ENCODE data around the gene DOK7. TPM values are rescaled to one million over a fixed set of nuclear protein-coding genes. Genes with fewer than 3 reads are reported as not detected.

DOK7 gene
- total RNA-seq, 2 donors from 2014 or later: 0.80 to 1.5 TPM

GRCh38 chr4:3423952-3424351 is 39.2 kb upstream of the DOK7 start:
- no peak overlapping the region for H3K9ac ChIP-seq (ENCODE audit: low read depth in 2 of 2, low read length in 2 of 2)
- H3K4me1 ChIP-seq: no peaks in the 10 kb centered on the region
- H3K27me3 ChIP-seq: no peaks in the 10 kb centered on the region
- no peaks in the 10 kb centered on the region for H3K36me3 ChIP-seq
- DNase-seq: no peak
- no peak overlapping the region for H3K4me3 ChIP-seq
- no peaks in the 10 kb centered on the region for H3K9me3 ChIP-seq
- intact Hi-C loops (cut with DNase I): no loop called here
- no peak for TF ChIP-seq CTCF (IDR thresholded peaks at IDR 0.05)
- no peak overlapping the region for H3K27ac ChIP-seq

- DNase-seq: no peak
- no peak overlapping the region for H3K9ac ChIP-seq (ENCODE audit: low read depth in 2 of 2, low read length in 2 of 2)
- H3K4me1 ChIP-seq: no peaks in the 10 kb centered on the region
- H3K36me3 ChIP-seq: no peaks in the 10 kb centered on the region
- H3K9me3 ChIP-seq: no peaks in the 10 kb centered on the region
- no peak overlapping the region for H3K4me3 ChIP-seq
- H3K27me3 ChIP-seq: no peaks in the 10 kb centered on the region
- intact Hi-C loops (cut with DNase I): no loop called here
- TF ChIP-seq CTCF (IDR thresholded peaks at IDR 0.05): no peak
- H3K27ac ChIP-seq: no peak overlapping the region
These were observed 38.5 kb upstream of the DOK7 start for GRCh38 chr4:3424522-3425095.

- DNase-seq: no peak
- Histone ChIP-seq H3K4me1 (no peaks in the 10 kb centered on the region), H3K4me3 (no peak overlapping the region), H3K36me3 (no peaks in the 10 kb centered on the region), H3K9ac (ENCODE audit: low read depth in 2 of 2, low read length in 2 of 2) (no peak overlapping the region), H3K9me3 (no peaks in the 10 kb centered on the region), H3K27ac (no peak overlapping the region), H3K27me3 (no peaks in the 10 kb centered on the region)
- intact Hi-C loops (cut with DNase I): no loop called here
- no peak for TF ChIP-seq CTCF (IDR thresholded peaks at IDR 0.05)
These were observed 36.5 kb upstream of the DOK7 start for GRCh38 chr4:3426465-3427133.

- Histone ChIP-seq H3K36me3 (no peaks in the 10 kb centered on the region), H3K27me3 (no peaks in the 10 kb centered on the region)
These were observed 36.0 kb upstream of the DOK7 start for GRCh38 chr4:3427134-3427476.

GRCh38 chr4:3427706-3428446 is 35.2 kb upstream of the DOK7 start:
- intact Hi-C loops (cut with DNase I): no loop called here
- Histone ChIP-seq H3K27ac (no peak overlapping the region), H3K9me3 (no peaks in the 10 kb centered on the region), H3K36me3 (no peaks in the 10 kb centered on the region), H3K9ac (ENCODE audit: low read depth in 2 of 2, low read length in 2 of 2) (no peak overlapping the region), H3K4me1 (no peaks in the 10 kb centered on the region), H3K4me3 (no peak overlapping the region), H3K27me3 (no peaks in the 10 kb centered on the region)
- TF ChIP-seq CTCF (IDR thresholded peaks at IDR 0.05): no peak
- no peak for DNase-seq

More at GRCh38 chr4:3427134-3427476, 36.0 kb upstream of the DOK7 start:
- DNase-seq: no peak
- no peak overlapping the region for H3K9ac ChIP-seq (ENCODE audit: low read depth in 2 of 2, low read length in 2 of 2)
- no peaks in the 10 kb centered on the region for H3K4me1 ChIP-seq
- intact Hi-C loops (cut with DNase I): no loop called here
- no peak overlapping the region for H3K27ac ChIP-seq
- H3K9me3 ChIP-seq: no peaks in the 10 kb centered on the region
- no peak for TF ChIP-seq CTCF (IDR thresholded peaks at IDR 0.05)
- no peak overlapping the region for H3K4me3 ChIP-seq
